T-helper 17 cell (primary cell): ENCODE data around the gene NPR2. TPM values are rescaled to one million over a fixed set of nuclear protein-coding genes. Genes with fewer than 3 reads are reported as not detected.

Experiments
- ATAC-seq: fragments of 150-1000 bp; cut with Tn5 transposase; 2 replicates; pipeline ENCODE4 v1.10.0; 2021; ENCODE audit warnings: mild to moderate bottlenecking, moderate library complexity
- DNase-seq, 3 donors: peaks; one replicate each; pipeline versions ENCODE4 v3.0.0 to v3.0.0-alpha.2; 2020 to 2021
- H3K9me3 ChIP-seq: one replicate; pipeline ENCODE4 v1.7.0; 2013; ENCODE audit warnings: low read length, mild to moderate bottlenecking; ENCODE audit not compliant: control insufficient read depth, poor library complexity, severe bottlenecking
- H3K27ac Mint-ChIP-seq: one replicate; pipeline ENCODE4 v1.8.0; 2022; ENCODE audit warnings: mild to moderate bottlenecking, moderate library complexity, mixed read lengths
- H3K27me3 Mint-ChIP-seq: one replicate; pipeline ENCODE4 v1.8.0; 2022; ENCODE audit warnings: mixed read lengths
- H3K36me3 Mint-ChIP-seq: one replicate; pipeline ENCODE4 v1.8.0; 2022; ENCODE audit warnings: low read depth, mixed read lengths
- H3K4me1 Mint-ChIP-seq: one replicate; pipeline ENCODE4 v1.8.0; 2022; ENCODE audit warnings: mild to moderate bottlenecking, mixed read lengths
- H3K4me3 Mint-ChIP-seq: one replicate; pipeline ENCODE4 v1.8.0; 2022; ENCODE audit warnings: mild to moderate bottlenecking, moderate library complexity, mixed read lengths
- total RNA-seq, 4 donors: library from RNA in 2 of 4; stranded (reverse) in 2 of 4; gene quantifications; one replicate each; pipeline ENCODE4 v1.2.3 and lab custom pipeline; 2022 to 2026

The NPR2 gene
- total RNA-seq, 2 donors from 2014 or later, result 3.8 to 4.0 TPM

DNA sequence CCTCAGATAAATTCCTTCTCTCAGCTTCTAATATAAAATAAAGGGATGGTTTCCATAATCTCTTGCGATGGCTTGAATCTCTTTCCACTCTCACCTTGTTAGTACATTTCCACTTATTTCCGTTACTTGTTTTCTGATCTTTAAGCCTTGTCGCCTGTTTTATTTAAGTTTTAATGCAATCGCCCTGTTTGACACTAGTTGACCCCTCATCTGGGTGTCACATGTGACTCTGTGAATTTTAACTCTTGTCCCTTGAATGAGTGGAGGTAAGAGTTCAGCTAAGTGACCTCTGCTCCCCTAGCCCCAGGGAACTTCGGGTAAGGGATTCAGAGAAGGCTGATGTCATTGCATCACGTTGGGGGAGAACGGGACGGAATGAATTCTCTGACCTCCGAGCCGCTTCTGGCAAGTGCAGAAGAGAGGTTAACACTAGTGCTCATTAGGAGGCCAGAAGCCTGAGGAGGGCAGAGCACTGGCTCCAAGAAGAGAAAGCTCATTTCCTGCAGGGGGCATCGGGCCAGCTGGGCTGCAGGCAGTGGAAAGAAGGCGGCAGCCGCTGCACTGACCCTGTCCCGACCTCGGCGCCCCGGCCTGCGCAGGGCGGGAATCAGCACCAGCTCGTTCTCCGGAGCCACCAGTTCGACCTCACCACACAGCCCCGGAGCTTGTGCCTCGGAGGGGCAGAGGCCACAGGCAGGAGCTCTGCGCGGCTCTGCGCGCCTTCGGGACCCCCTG is 22.9 kb downstream of the NPR2 start:
- ATAC-seq (no peak), DNase-seq (no peak)
- Mint-ChIP-seq H3K36me3 (no peaks in the 10 kb centered on the region), H3K27ac (peak overlapping the region; percentile 85), H3K27me3 (peaks cover 7% of the 10 kb centered on the region), H3K4me1 (peaks cover 29% of the 10 kb centered on the region), H3K4me3 (peak overlapping the region; percentile 96)
- no peaks in the 10 kb centered on the region for H3K9me3 ChIP-seq

DNA sequence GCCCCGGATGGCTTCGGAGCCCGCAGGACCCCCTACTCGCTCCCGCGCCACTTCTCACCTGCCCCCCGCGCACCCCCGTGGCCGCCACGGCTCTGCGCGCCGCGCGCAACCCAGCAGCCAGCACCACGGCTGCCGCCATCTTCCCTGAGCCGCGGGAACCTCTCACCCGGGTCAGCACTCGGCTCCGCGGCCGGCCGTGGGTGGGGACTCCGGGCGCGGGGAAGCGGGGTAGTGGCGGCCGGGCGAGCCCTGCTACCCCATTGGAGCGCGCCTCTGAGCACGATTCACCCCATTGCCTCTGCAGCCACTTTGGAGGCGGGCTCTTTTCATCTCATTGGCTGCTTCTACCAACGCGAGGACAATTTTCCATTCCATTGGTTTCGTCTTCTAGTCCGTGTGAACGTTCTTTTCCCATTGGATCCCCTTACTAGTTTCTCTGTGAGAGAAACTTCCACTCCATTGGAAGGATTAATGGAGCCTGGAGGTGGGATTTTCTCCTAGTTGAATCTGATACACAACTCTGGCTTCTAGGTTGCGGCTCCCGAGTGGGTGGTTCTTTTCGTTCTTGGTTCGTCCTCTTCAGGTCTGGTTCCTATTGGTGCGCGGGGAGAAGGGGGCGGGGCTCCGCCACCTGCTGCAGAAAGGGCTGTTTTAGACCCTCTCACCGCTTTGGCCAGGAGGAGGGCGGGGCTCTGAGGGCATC is 23.6 kb downstream of the NPR2 start, which contains the start of gene HINT2:
Gene HINT2, minus strand, starts transcription at position 202 of the 703 bp plus-strand sequence. Its CDS starts 63 bp downstream, at position 139.
- peak; percentile 79 for ATAC-seq
- DNase-seq, result peak; percentile 91 to 95 (median 92)
- H3K4me1 Mint-ChIP-seq, result peaks cover 29% of the 10 kb centered on the region
- H3K27ac Mint-ChIP-seq, result peak within 1 kb of the TSS; percentile 85
- H3K36me3 Mint-ChIP-seq, result no peaks in the 10 kb centered on the region
- H3K27me3 Mint-ChIP-seq, result peaks cover 10% of the 10 kb centered on the region
- H3K4me3 Mint-ChIP-seq, result peak within 1 kb of the TSS; percentile 96
- H3K9me3 ChIP-seq, result no peaks in the 10 kb centered on the region

DNA sequence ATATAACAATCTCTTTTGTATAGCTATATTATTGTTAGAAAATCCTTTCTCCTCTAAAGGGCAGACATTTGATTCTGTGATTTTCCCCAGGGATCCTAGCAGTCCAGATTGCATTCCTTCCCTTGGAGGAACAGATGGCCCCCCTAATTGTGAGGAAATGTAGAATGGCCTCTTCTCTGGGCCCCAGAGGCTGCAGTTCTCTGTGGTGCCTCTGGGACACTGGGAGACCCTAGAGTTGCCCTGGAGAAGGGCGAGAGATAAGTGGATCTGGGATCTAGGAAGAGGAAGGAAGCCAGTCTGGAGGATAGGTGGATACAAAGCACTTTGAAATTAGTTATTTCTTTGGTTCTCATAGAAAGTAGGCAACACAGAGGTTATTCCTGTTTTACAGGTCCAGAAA is 25.3 kb downstream of the NPR2 start:
- peaks cover 26% of the 10 kb centered on the region for H3K4me1 Mint-ChIP-seq
- peak overlapping the region; percentile 85 for H3K27ac Mint-ChIP-seq
- H3K27me3 Mint-ChIP-seq, result peaks cover 15% of the 10 kb centered on the region
- H3K4me3 Mint-ChIP-seq, result no peak overlapping the region
- no peaks in the 10 kb centered on the region for H3K9me3 ChIP-seq
- no peak for DNase-seq
- no peaks in the 10 kb centered on the region for H3K36me3 Mint-ChIP-seq
- ATAC-seq, result no peak

GRCh38 chr9:35818341-35818740 is 26.9 kb downstream of the NPR2 start:
- Mint-ChIP-seq H3K27ac (no peak overlapping the region), H3K4me1 (peaks cover 14% of the 10 kb centered on the region), H3K4me3 (no peak overlapping the region), H3K36me3 (no peaks in the 10 kb centered on the region), H3K27me3 (peaks cover 15% of the 10 kb centered on the region)
- H3K9me3 ChIP-seq, result no peaks in the 10 kb centered on the region
- no peak for DNase-seq
- no peak for ATAC-seq

- Mint-ChIP-seq H3K4me3 (no peak overlapping the region), H3K27me3 (peaks cover 15% of the 10 kb centered on the region), H3K4me1 (peaks cover 9% of the 10 kb centered on the region), H3K36me3 (no peaks in the 10 kb centered on the region), H3K27ac (no peak overlapping the region)
- ATAC-seq (no peak), DNase-seq (no peak)
- H3K9me3 ChIP-seq, result no peaks in the 10 kb centered on the region
These were observed 28.7 kb downstream of the NPR2 start for GRCh38 chr9:35820076-35820475.

DNA sequence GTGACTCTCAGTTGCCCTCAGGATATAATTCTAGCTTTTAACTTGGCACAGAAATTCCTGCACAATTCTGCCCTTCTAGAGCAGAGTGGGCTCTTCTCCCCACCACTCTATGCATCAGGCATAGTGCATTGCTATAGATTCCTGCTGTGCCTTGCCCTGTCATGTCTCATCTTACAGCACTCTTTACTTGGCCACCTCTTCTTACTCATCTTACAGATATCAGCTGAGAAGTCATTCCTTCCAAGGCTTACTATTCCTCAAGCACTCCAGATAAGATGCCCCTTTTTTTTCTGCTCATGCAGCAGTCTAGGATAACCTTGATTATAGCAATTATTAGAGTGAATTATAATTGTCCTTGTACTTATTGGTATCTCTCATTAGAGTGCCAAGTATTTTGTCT is 31.5 kb downstream of the NPR2 start:
- H3K9me3 ChIP-seq, result no peaks in the 10 kb centered on the region
- no peak overlapping the region for H3K4me3 Mint-ChIP-seq
- peaks cover 20% of the 10 kb centered on the region for H3K4me1 Mint-ChIP-seq
- H3K27ac Mint-ChIP-seq, result no peak overlapping the region
- no peaks in the 10 kb centered on the region for H3K36me3 Mint-ChIP-seq
- DNase-seq, result no peak
- H3K27me3 Mint-ChIP-seq, result peaks cover 12% of the 10 kb centered on the region
- no peak for ATAC-seq

DNA sequence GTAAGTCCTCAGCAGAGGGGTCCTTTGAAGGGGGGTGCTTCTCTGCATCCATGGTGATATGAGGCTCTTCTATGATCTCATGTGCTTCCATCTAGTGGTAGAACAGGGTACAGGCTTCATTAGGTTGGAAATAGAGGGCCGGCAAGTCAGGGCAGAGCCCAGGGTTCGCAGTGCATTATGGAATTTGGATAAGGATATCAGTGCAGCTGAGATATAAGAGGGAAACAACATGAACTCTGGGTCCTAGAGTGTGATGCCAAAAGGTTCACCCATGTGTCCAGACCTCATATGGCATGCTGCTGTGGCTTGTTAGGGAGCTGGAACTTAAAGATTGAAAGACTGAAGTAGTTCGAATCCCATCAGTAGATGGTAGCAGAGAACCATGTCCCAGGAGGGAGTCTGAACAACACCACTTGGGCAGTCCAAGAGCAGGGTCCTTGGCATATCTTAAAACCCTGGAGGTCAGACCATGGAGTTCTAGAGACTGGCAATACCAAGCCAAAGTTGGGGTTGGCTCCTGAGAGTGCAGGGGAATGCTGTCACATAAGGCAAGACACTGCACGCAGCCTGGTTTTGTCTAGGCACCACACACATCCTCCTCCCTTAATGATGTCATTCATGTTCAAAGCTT is 34.8 kb downstream of the NPR2 start:
- peak overlapping the region; percentile 49 for H3K27ac Mint-ChIP-seq
- no peaks in the 10 kb centered on the region for H3K9me3 ChIP-seq
- peaks cover 38% of the 10 kb centered on the region for H3K4me1 Mint-ChIP-seq
- H3K36me3 Mint-ChIP-seq, result no peaks in the 10 kb centered on the region
- DNase-seq (no peak), ATAC-seq (peak; percentile 44)
- no peaks in the 10 kb centered on the region for H3K27me3 Mint-ChIP-seq
- H3K4me3 Mint-ChIP-seq, result peak overlapping the region; percentile 25

GRCh38 chr9:35827486-35827885 is 36.1 kb downstream of the NPR2 start:
- no peak for DNase-seq
- H3K9me3 ChIP-seq, result no peaks in the 10 kb centered on the region
- Mint-ChIP-seq H3K27me3 (no peaks in the 10 kb centered on the region), H3K36me3 (no peaks in the 10 kb centered on the region), H3K27ac (no peak overlapping the region), H3K4me1 (peaks cover 38% of the 10 kb centered on the region), H3K4me3 (peak overlapping the region; percentile 97)
- no peak for ATAC-seq

DNA sequence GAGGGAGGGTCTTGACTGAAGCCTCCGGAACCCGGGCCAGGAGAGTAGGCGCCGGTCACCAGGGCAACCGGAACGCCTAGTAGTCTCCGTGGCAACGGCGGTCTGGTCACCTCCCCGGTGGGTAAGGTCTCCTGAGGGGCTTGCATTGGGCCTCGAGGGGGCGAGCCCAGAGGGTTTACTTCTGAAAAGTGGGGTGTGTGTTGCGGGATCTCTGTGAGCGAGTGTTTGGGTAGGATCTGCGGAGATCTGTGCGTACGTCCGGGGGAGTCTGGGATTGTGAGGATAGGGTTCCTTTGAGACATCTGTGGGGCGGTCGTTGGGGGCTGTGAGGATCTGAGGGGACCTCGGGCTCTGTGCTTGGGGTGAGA is 37.3 kb downstream of the NPR2 start, which contains the start of gene FAM221B:
Gene FAM221B, minus strand, starts transcription at position 17 of the 368 bp plus-strand sequence. CDS start 2,571 bp downstream, outside the sequence.
- DNase-seq (peak in 1 of 3 donors; percentile 19), ATAC-seq (no peak)
- peak within 1 kb of the TSS; percentile 98 for H3K27ac Mint-ChIP-seq
- H3K36me3 Mint-ChIP-seq, result no peaks in the 10 kb centered on the region
- no peaks in the 10 kb centered on the region for H3K27me3 Mint-ChIP-seq
- no peaks in the 10 kb centered on the region for H3K9me3 ChIP-seq
- peaks cover 44% of the 10 kb centered on the region for H3K4me1 Mint-ChIP-seq
- peak within 1 kb of the TSS; percentile 97 for H3K4me3 Mint-ChIP-seq

DNA sequence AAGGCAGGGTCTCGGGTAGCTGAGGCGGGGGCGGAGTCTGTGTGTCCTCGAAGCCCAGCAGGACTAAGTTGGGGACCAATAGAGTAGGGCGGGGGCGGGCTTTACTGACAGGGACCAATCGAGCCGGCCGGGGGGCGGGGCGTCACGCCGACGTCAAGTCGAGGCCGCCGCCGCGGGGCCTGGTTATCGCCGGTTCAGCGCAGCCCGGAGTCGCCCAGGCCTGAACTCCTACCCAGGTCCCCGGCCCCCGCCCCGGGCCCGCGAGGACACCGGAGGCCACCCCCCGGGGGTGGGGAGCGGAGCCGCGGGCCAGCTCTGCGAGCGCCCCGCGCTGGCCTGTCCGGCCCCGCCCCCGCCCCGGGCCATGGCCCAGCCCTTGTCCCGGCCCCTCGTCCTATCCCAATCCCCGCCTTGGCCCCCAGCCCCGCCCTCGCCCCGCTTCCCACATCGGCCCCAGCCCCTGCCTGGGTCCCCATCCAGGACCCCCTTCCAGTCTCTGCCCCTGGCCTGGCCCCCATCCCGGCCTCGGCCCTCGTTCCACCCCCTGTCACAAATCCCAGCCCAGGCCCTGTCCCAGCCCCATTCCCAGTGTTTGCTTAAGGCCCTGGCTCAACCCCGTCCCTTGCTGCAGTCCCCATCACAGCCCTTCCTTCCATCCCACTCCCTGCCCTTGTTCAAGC is 37.8 kb downstream of the NPR2 start, which contains the start of gene TMEM8B:
Gene TMEM8B, plus strand, starts transcription at position 145 of the 680 bp plus-strand sequence. Its CDS starts 220 bp downstream, at position 365.
- Mint-ChIP-seq H3K36me3 (no peaks in the 10 kb centered on the region), H3K27ac (peak within 1 kb of the TSS; percentile 98), H3K27me3 (no peaks in the 10 kb centered on the region), H3K4me1 (peaks cover 44% of the 10 kb centered on the region), H3K4me3 (peak within 1 kb of the TSS; percentile 97)
- no peaks in the 10 kb centered on the region for H3K9me3 ChIP-seq
- ATAC-seq (peak; percentile 95), DNase-seq (peak; percentile 84 to 96 (median 93))

GRCh38 chr9:35829764-35830096 is 38.3 kb downstream of the NPR2 start:
- no peaks in the 10 kb centered on the region for H3K27me3 Mint-ChIP-seq
- no peaks in the 10 kb centered on the region for H3K9me3 ChIP-seq
- DNase-seq (no peak), ATAC-seq (no peak)
- peaks cover 46% of the 10 kb centered on the region for H3K4me1 Mint-ChIP-seq
- H3K36me3 Mint-ChIP-seq, result no peaks in the 10 kb centered on the region
- peak overlapping the region; percentile 98 for H3K27ac Mint-ChIP-seq
- peak overlapping the region; percentile 88 for H3K4me3 Mint-ChIP-seq

DNA sequence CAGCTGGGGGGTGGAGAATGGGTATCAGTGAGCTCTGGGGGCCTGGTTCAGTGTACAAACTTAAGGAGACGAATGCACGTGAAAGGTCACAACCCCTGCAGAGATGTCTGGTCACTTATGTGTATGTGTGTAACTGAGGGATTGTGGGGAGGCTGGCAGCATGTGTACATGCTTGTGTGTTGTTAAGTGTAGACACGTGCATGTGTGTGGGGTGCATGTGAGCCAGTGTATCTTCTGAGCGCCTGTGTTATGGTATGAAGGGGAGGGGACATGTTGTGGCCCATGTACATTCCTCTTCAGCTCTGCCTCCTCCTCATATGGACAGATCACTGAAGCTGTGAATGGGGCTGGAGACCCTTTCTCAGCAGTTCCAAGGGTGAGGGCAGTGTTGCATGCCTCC is 39.6 kb downstream of the NPR2 start:
- DNase-seq (no peak), ATAC-seq (no peak)
- Mint-ChIP-seq H3K27ac (no peak overlapping the region), H3K27me3 (no peaks in the 10 kb centered on the region), H3K4me3 (no peak overlapping the region), H3K4me1 (peaks cover 43% of the 10 kb centered on the region), H3K36me3 (no peaks in the 10 kb centered on the region)
- no peaks in the 10 kb centered on the region for H3K9me3 ChIP-seq

- H3K27me3 Mint-ChIP-seq, result no peaks in the 10 kb centered on the region
- H3K4me1 Mint-ChIP-seq, result peaks cover 42% of the 10 kb centered on the region
- no peak for ATAC-seq
- H3K9me3 ChIP-seq, result no peaks in the 10 kb centered on the region
- no peak overlapping the region for H3K4me3 Mint-ChIP-seq
- H3K27ac Mint-ChIP-seq, result no peak overlapping the region
- DNase-seq, result no peak
- no peaks in the 10 kb centered on the region for H3K36me3 Mint-ChIP-seq
These were observed 41.4 kb downstream of the NPR2 start for GRCh38 chr9:35832814-35833213.
